DND-41 (cell line): ENCODE measurements around the gene SMIM44.
A peak's percentile ranks its signal among the peaks of the same experiment; 100 is the strongest.

ENCODE experiments used
- ATAC-seq: fragments of 200-7000 bp; cut with Tn5 transposase; 3 replicates; pipeline ENCODE4 v1.9.1; 2021; ENCODE audit warnings: low read depth; ENCODE audit not compliant: insufficient read depth
- DNase-seq: peaks from one replicate; pipeline ENCODE4 v3.0.0-alpha.2; 2020
- H2AFZ ChIP-seq: 2 replicates; pipeline ENCODE4 v1.6.0; 2012; ENCODE audit warnings: low read depth, low read length
- H3K27ac ChIP-seq: 2 replicates; pipeline ENCODE4 v1.5.1; 2012; ENCODE audit warnings: low read length, inconsistent platforms
- H3K27me3 ChIP-seq: fragments of 200-600 bp; sonication (generic); 2 replicates; pipeline ENCODE4 v1.6.0; 2012; ENCODE audit warnings: low read length, mild to moderate bottlenecking, inconsistent platforms; ENCODE audit not compliant: insufficient read depth, poor library complexity
- H3K36me3 ChIP-seq: 2 replicates; pipeline ENCODE4 v1.5.1; 2012; ENCODE audit warnings: low read length, inconsistent platforms; ENCODE audit not compliant: insufficient read depth
- H3K4me1 ChIP-seq: 2 replicates; pipeline ENCODE4 v1.5.1; 2012; ENCODE audit warnings: mild to moderate bottlenecking, low read length; ENCODE audit not compliant: insufficient read depth
- H3K4me2 ChIP-seq: 2 replicates; pipeline ENCODE4 v1.6.0; 2012; ENCODE audit warnings: mild to moderate bottlenecking, moderate library complexity, low read length, inconsistent platforms; ENCODE audit not compliant: insufficient read depth
- H3K4me3 ChIP-seq, 2 experiments: fragments of 200-600 bp in 1 of 2; shearing (Covaris generic) in 1 of 2; 2 replicates each; pipeline ENCODE4 v1.5.1; 2012 to 2016; ENCODE audit warnings: inconsistent platforms in 2 of 2, low read length in 2 of 2, mild to moderate bottlenecking in 2 of 2, low read depth in 1 of 2, moderate library complexity in 1 of 2
- H3K79me2 ChIP-seq: 2 replicates; pipeline ENCODE4 v1.6.0; 2012; ENCODE audit warnings: low read length, inconsistent platforms; ENCODE audit not compliant: insufficient read depth
- H3K9ac ChIP-seq: 2 replicates; pipeline ENCODE4 v1.6.0; 2012; ENCODE audit warnings: low read depth, mild to moderate bottlenecking, inconsistent platforms, low read length, moderate library complexity
- H3K9me3 ChIP-seq: 2 replicates; pipeline ENCODE4 v1.5.1; 2012; ENCODE audit warnings: low read length, moderate library complexity, mild to moderate bottlenecking, inconsistent platforms; ENCODE audit not compliant: insufficient read depth, severe bottlenecking
- H4K20me1 ChIP-seq: 2 replicates; pipeline ENCODE4 v1.6.0; 2012; ENCODE audit warnings: low read length; ENCODE audit not compliant: insufficient read depth
- CTCF ChIP-seq: IDR thresholded peaks from 2 replicates; pipeline ENCODE4 v1.5.1; 2012; ENCODE audit warnings: borderline replicate concordance, low read length, moderate library complexity, mild to moderate bottlenecking; ENCODE audit not compliant: poor library complexity, severe bottlenecking; ENCODE audit errors: extremely low read depth
- EZH2 ChIP-seq: IDR thresholded peaks from 3 replicates; pipeline ENCODE4 v1.6.1; 2012; ENCODE audit warnings: borderline replicate concordance, low read depth, mild to moderate bottlenecking, moderate library complexity, low read length, inconsistent platforms; ENCODE audit not compliant: severe bottlenecking

Gene SMIM44

DNA sequence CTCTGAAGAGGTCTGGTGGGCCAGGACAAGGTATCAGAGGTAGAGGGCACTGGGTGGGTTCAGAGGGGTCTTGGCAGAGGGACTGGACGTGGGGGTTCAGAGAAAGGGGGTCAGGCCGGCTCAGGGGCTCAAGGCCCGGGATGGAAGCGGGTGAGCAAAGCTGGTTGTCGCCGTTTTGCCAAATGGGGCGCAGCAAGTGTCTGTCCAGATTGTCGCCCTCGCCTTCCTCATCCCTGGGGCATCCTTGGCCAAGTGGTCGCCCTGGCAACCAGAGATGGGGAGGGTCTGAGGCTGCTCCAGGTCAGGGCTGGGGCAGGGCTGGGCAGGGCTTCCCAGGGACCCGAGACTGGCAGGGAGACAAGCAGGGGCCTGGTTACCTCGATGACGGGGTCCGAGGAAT, 10.4 kb upstream of the SMIM44 start:
- peak overlapping the region; percentile 86 for H3K4me2 ChIP-seq
- peaks cover 67% of the 10 kb centered on the region for H3K36me3 ChIP-seq
- ATAC-seq (no peak), DNase-seq (no peak)
- peaks cover 7% of the 10 kb centered on the region; the same call in 1 of the 2 replicates for H4K20me1 ChIP-seq
- peak overlapping the region; percentile 71 for H2AFZ ChIP-seq
- peaks cover 42% of the 10 kb centered on the region for H3K79me2 ChIP-seq
- H3K27ac ChIP-seq: peak overlapping the region; percentile 97
- peak overlapping the region; percentile 72 for H3K9ac ChIP-seq
- H3K4me1 ChIP-seq: peaks cover 59% of the 10 kb centered on the region
- TF ChIP-seq EZH2 (no peak), CTCF (no peak)
- no peaks in the 10 kb centered on the region for H3K9me3 ChIP-seq
- peak overlapping the region; percentile 18 to 64; a peak in 3 of 4 replicates for H3K4me3 ChIP-seq
- H3K27me3 ChIP-seq: no peaks in the 10 kb centered on the region

GRCh38 chr19:3492919-3493318, 9.7 kb upstream of the SMIM44 start:
- peak overlapping the region; percentile 86 for H3K4me2 ChIP-seq
- H3K4me1 ChIP-seq: peaks cover 53% of the 10 kb centered on the region
- peaks cover 4% of the 10 kb centered on the region; the same call in 1 of the 2 replicates for H4K20me1 ChIP-seq
- no peaks in the 10 kb centered on the region for H3K9me3 ChIP-seq
- H3K9ac ChIP-seq: peak overlapping the region; percentile 72
- H3K36me3 ChIP-seq: peaks cover 64% of the 10 kb centered on the region
- H3K27me3 ChIP-seq: no peaks in the 10 kb centered on the region
- DNase-seq (no peak), ATAC-seq (no peak)
- no peak overlapping the region; a peak in 1 of 4 replicates for H3K4me3 ChIP-seq
- peak overlapping the region; percentile 47 for H3K27ac ChIP-seq
- H3K79me2 ChIP-seq: peaks cover 35% of the 10 kb centered on the region
- H2AFZ ChIP-seq: no peak overlapping the region
- no peak for TF ChIP-seq CTCF
- no peak for TF ChIP-seq EZH2

GRCh38 chr19:3492131-3492839, 9.0 kb upstream of the SMIM44 start:
- TF ChIP-seq CTCF (no peak), EZH2 (no peak)
- peak overlapping the region; percentile 47 for H3K27ac ChIP-seq
- no peak for DNase-seq
- H3K9me3 ChIP-seq: no peaks in the 10 kb centered on the region
- no peak overlapping the region for H2AFZ ChIP-seq
- peaks cover 58% of the 10 kb centered on the region for H3K36me3 ChIP-seq
- peaks cover 47% of the 10 kb centered on the region for H3K4me1 ChIP-seq
- peak overlapping the region; percentile 72 for H3K9ac ChIP-seq
- no peaks in the 10 kb centered on the region for H3K27me3 ChIP-seq
- peaks cover 28% of the 10 kb centered on the region for H3K79me2 ChIP-seq
- H4K20me1 ChIP-seq: peaks cover 2% of the 10 kb centered on the region; the same call in 1 of the 2 replicates
- ATAC-seq: no peak
- no peak overlapping the region for H3K4me3 ChIP-seq
- peak overlapping the region; percentile 86 for H3K4me2 ChIP-seq
